K562 (cell line): Measurements from ENCODE around the gene IL12RB2. TPM values are rescaled to one million over a fixed set of nuclear protein-coding genes. Genes with fewer than 3 reads are reported as not detected.

ENCODE experiments used
- ATAC-seq: fragments of 200-7000 bp; cut with Tn5 transposase; 3 replicates; pipeline ENCODE4 v1.9.1; 2020; ENCODE audit warnings: moderate library complexity
- BruUV-seq: library from RNA; stranded (reverse); fragments of 400-500 nt; replicated peaks from 2 replicates; lab custom pipeline; 2021; lab: Mats Ljungman, UMichigan
- CTCF ChIA-PET: fragments of 300-600 bp; formaldehyde crosslinking; extraction: SDS; loops from one replicate; lab custom pipeline; 2021; ENCODE audit warnings: low intra/inter-chr PET ratio; lab: Yijun Ruan, JAX
- POLR2A ChIA-PET: fragments of 300-600, 350-650 bp; sonication (Branson Sonifier 250); formaldehyde crosslinking; extraction: SDS; loops from one replicate; lab custom pipeline; 2021; ENCODE audit warnings: antibody characterized with exemption, inconsistent platforms; lab: Yijun Ruan, JAX
- DNase-seq, 4 experiments: peaks; one replicate each; pipeline versions ENCODE4 v3.0.0 to v3.0.0-alpha.2; 2011 to 2018; ENCODE audit warnings: low spot score in 3 of 4, mixed read lengths in 3 of 4; ENCODE audit errors: extremely low read depth in 1 of 4
- FAIRE-seq: peaks from 2 replicates; lab custom pipeline; 2011; peaks lifted over from hg19 to GRCh38; lab: Jason Lieb, UNC
- H2AFZ ChIP-seq: 2 replicates; pipeline ENCODE4 v1.6.0; 2011; ENCODE audit warnings: low read depth, low read length, control low read depth, inconsistent platforms
- H3K27ac ChIP-seq: fragments of 200-600 bp; 3 replicates; pipeline ENCODE4 v1.8.0; 2011; ENCODE audit warnings: low read depth, mild to moderate bottlenecking, control low read depth, inconsistent platforms, low read length, moderate library complexity, mixed read lengths; ENCODE audit errors: extremely low read depth
- H3K27me3 ChIP-seq, 2 experiments: fragments of 300-600 bp in 1 of 2; 2 replicates in 1 of 2; 3 replicates in 1 of 2; pipeline versions ENCODE4 v1.6.0 to v1.8.0; 2011; ENCODE audit warnings: inconsistent platforms in 2 of 2, low read length in 2 of 2, mild to moderate bottlenecking in 1 of 2, mixed read lengths in 1 of 2, moderate library complexity in 1 of 2; ENCODE audit not compliant: control insufficient read depth in 2 of 2, insufficient read depth in 2 of 2
- H3K36me3 ChIP-seq: fragments of 300-600 bp; 3 replicates; pipeline ENCODE4 v1.8.0; 2011; ENCODE audit warnings: mild to moderate bottlenecking, low read length, inconsistent platforms; ENCODE audit not compliant: control insufficient read depth, insufficient read depth
- H3K4me1 ChIP-seq, 2 experiments: fragments of 200-600 bp in 1 of 2; replicated peaks in 1 of 2; 2 replicates in 1 of 2; 3 replicates in 1 of 2; pipeline versions ENCODE4 v1.5.1 to v1.8.0; 2011; ENCODE audit warnings: inconsistent platforms in 2 of 2, low read length in 2 of 2, mild to moderate bottlenecking in 1 of 2, mixed read lengths in 1 of 2, moderate library complexity in 1 of 2; ENCODE audit not compliant: control insufficient read depth in 2 of 2, insufficient read depth in 2 of 2
- H3K4me2 ChIP-seq: 2 replicates; pipeline ENCODE4 v1.6.1; 2011; ENCODE audit warnings: low read length, control low read depth, inconsistent platforms, mixed read lengths; ENCODE audit not compliant: insufficient read depth
- H3K4me3 ChIP-seq: fragments of 200-600 bp; sonication (generic), shearing (Covaris generic); 2 replicates; pipeline ENCODE4 v1.5.1; 2016; ENCODE audit warnings: control low read depth, inconsistent platforms
- H3K79me2 ChIP-seq: fragments of 200-600 bp; 3 replicates; pipeline ENCODE4 v1.8.0; 2011; ENCODE audit warnings: low read length, inconsistent platforms; ENCODE audit not compliant: control insufficient read depth, insufficient read depth
- H3K9ac ChIP-seq, 2 experiments: 2 replicates each; pipeline versions ENCODE4 v1.6.0 to v1.6.1; 2011; ENCODE audit warnings: low read depth in 2 of 2, low read length in 2 of 2, control low read depth in 1 of 2, inconsistent platforms in 1 of 2, mild to moderate bottlenecking in 1 of 2, mixed read lengths in 1 of 2; ENCODE audit not compliant: insufficient read depth in 1 of 2
- H3K9me1 ChIP-seq: one replicate; pipeline ENCODE4 v1.6.0; 2011; ENCODE audit warnings: inconsistent platforms, mild to moderate bottlenecking, low read length, moderate library complexity; ENCODE audit not compliant: control insufficient read depth, insufficient read depth
- H3K9me3 ChIP-seq: replicated peaks from 2 replicates; pipeline ENCODE4 v1.5.1; 2011; ENCODE audit warnings: low read depth, low read length, inconsistent platforms; ENCODE audit not compliant: control insufficient read depth, insufficient read depth
- H4K20me1 ChIP-seq: replicated peaks from 2 replicates; pipeline ENCODE4 v1.6.1; 2011; ENCODE audit warnings: low read length, inconsistent platforms, mixed read lengths; ENCODE audit not compliant: control insufficient read depth, insufficient read depth
- ATF1 ChIP-seq, 2 experiments: fragments of 450-650 bp in 1 of 2; IDR thresholded peaks; 2 replicates each; pipeline ENCODE4 v1.6.1; 2016; ENCODE audit warnings: missing compliant biosample characterization in 1 of 2, missing genetic modification characterization in 1 of 2
- KAT8 ChIP-seq: fragments of 450-650 bp; IDR thresholded peaks from 2 replicates; pipeline ENCODE4 v1.6.1; 2016; ENCODE audit warnings: low read depth, mild to moderate bottlenecking
- MEF2A ChIP-seq: IDR thresholded peaks from 2 replicates; pipeline ENCODE4 v1.6.1; 2011; ENCODE audit warnings: low read depth, mild to moderate bottlenecking, low read length, moderate library complexity; ENCODE audit not compliant: control insufficient read depth
- MEF2D ChIP-seq: conservative IDR thresholded peaks from 2 replicates; pipeline ENCODE4 v1.6.1; 2016; ENCODE audit warnings: low read depth, missing genetic modification characterization, missing compliant biosample characterization
- NFXL1 ChIP-seq: fragments of 450-650 bp; formaldehyde crosslinking; IDR thresholded peaks from 2 replicates; pipeline ENCODE4 v1.4.0; 2021; ENCODE audit warnings: mild to moderate bottlenecking
- PPARD ChIP-seq: fragments of 250-450 bp; sonication (Bioruptor Pico); IDR thresholded peaks from 2 replicates; pipeline ENCODE4 v1.8.0; 2022; ENCODE audit warnings: inconsistent platforms, mild to moderate bottlenecking, moderate library complexity
- THAP7 ChIP-seq: fragments of 250-450 bp; sonication (Bioruptor Pico); IDR thresholded peaks from 2 replicates; pipeline ENCODE4 v1.5.0; 2021
- ZNF407 ChIP-seq: fragments of 450-650 bp; IDR thresholded peaks from 2 replicates; pipeline ENCODE4 v1.6.1; 2016; ENCODE audit warnings: low read depth
- WGBS: fragments of 100-300 bp; shearing (Covaris generic); methylation state at CpG from one replicate; pipeline ENCODE4 v1.1.6; 2016; ENCODE audit warnings: low coverage, mixed read lengths; ENCODE audit not compliant: insufficient coverage; ENCODE audit errors: missing lambda C conversion rate; 5-methylcytosine and 5-hydroxymethylcytosine counted together
- in situ Hi-C: fragments of 300-500 bp; cut with MboI; formaldehyde crosslinking; loops from 4 replicates; pipeline ENCODE4 v1.15.0; 2018; ENCODE audit warnings: inconsistent platforms, mixed read lengths
- intact Hi-C: fragments of 100-400 bp; cut with micrococcal nuclease; formaldehyde crosslinking; loops from 2 replicates; pipeline ENCODE4 v1.14.2; 2022
- polyA plus RNA-seq, 8 experiments: library from polyadenylated mRNA; depleted of rRNA in 4 of 8; stranded (reverse) in 5 of 8; unstranded in 3 of 8; fragments of >200 nt; fragmentation: Nextera tagmentation in 2 of 8; fragmentation: Illumina TruSeq in 1 of 8; extraction: Ambion mirVana in 2 of 8; extraction: Trizol in 1 of 8; gene quantifications; 2 replicates each; pipeline versions ENCODE4 v1.2.1 to v1.2.3, GENCODE V29; 2011 to 2014; ENCODE audit warnings: inconsistent platforms in 1 of 8, missing spikeins in 1 of 8
- total RNA-seq, 7 experiments: library from RNA; depleted of rRNA in 6 of 7; stranded (reverse); fragments of >200 nt in 6 of 7; fragmentation: Illumina TruSeq in 2 of 7; extraction: Trizol in 2 of 7; gene quantifications; 2 replicates each; pipeline versions ENCODE4 v1.2.1 to v1.2.3, GENCODE V29; 2011 to 2021; ENCODE audit warnings: low replicate concordance in 1 of 7

The IL12RB2 gene
- total and polyA plus RNA-seq, 9 of the 15 experiments (the other 6 are each of a cell fraction or from before 2014, with no cell fraction given) = 0.39 to 3.3 (median 1.9) TPM

- peaks cover 9% of the 10 kb centered on the region for H4K20me1 ChIP-seq
- H3K4me2 ChIP-seq = no peak overlapping the region; the same call in 1 of the 2 replicates
- POLR2A ChIA-PET = no interaction called here
- 45% methylated on average over 2 of the region's 2 CpGs for WGBS
- FAIRE-seq = no peak
- ATAC-seq = no peak
- H3K27me3 ChIP-seq = no peaks in the 10 kb centered on the region
- in situ Hi-C loops = no loop called here
- H3K36me3 ChIP-seq = peaks cover 10% of the 10 kb centered on the region; the same call in 2 of the 3 replicates
- H3K9ac ChIP-seq = peak overlapping the region in 1 of 2 experiments; percentile 46; a peak in 1 of 4 replicates
- peak overlapping the region; percentile 13; the same call in 1 of the 3 replicates for H3K27ac ChIP-seq
- H2AFZ ChIP-seq = peak overlapping the region; percentile 94
- no TSS peak for BruUV-seq
- intact Hi-C loops = loop anchor here (5.0 to 10.0 kb wide), 2 partner anchors 251 to 507 kb away; partner anchors contain the start of gene GADD45A
- H3K9me1 ChIP-seq = no peaks in the 10 kb centered on the region
- H3K4me1 ChIP-seq = peaks cover 19 to 23% of the 10 kb centered on the region in 2 experiments
- CTCF ChIA-PET = no interaction called here
- DNase-seq = no peak
- H3K79me2 ChIP-seq = peaks cover 37% of the 10 kb centered on the region
- H3K9me3 ChIP-seq = no peaks in the 10 kb centered on the region
- H3K4me3 ChIP-seq = no peak overlapping the region
- no peak for TF ChIP-seq ATF1 (CRISPR knock-in tag; IDR thresholded peaks at IDR 0.05)
- TF ChIP-seq ATF1 (tag; IDR thresholded peaks at IDR 0.05) = no peak
- no peak for TF ChIP-seq THAP7
- peak; percentile 76; the same call in 1 of the 2 replicates for TF ChIP-seq MEF2A
- no peak for TF ChIP-seq KAT8
- TF ChIP-seq NFXL1 (CRISPR knock-in tag) = no peak
- TF ChIP-seq MEF2D (tag) = peak; percentile 70; the same call in 1 of the 2 replicates
- no peak for TF ChIP-seq ZNF407
- no peak for TF ChIP-seq PPARD
These were observed 126.2 kb downstream of the IL12RB2 start for GRCh38 chr1:67433837-67434236.
